ENCODE results near the gene NKAPL. TPM values are rescaled to one million over a fixed set of nuclear protein-coding genes. Genes with fewer than 3 reads are reported as not detected.
A peak's percentile ranks its signal among the peaks of the same experiment; 100 is the strongest.

Gene NKAPL
- total RNA-seq, 1 donor from 2014 or later = not detected

DNA sequence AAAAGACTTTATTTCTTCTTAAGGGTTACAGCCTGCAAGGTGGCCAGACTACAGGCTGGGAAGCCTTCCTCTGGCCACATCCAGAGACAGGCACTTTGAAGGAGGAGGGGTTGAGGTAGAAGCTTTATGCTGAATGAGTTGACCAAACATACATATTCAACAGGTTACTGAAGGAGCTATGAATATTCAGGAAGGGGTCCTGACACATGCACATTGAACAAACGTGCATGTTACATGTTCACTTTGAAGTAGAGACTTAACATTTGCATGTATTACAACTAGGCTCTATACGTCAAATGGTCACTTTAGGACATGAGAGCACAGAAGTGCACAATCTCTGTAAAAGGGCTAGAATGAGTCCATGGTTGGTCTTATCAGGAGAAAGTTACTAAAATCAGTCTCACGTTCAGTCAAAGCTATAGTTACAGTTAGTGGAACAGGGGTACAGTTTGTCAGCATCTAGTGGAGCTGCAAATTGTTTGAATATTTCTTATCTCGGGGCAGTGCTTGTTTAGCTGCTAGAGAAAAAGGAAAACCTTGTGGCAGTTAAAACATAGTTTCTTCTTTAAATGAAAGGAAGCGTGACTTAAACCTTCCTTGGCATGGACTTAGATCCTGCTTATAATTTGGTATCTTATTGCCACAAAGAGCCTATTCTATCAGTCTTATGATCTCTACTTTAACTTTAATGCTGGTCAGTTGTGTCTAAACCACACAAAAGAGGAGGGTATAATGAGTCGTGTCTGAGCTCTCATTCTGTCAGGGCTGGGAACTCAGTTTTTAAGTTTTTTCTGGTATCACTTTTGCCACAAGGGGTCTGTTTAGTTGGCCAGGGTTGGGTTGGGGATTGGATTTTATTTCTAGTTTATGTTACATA is 38.6 kb upstream of the NKAPL start:
- Histone ChIP-seq H3K79me2 (ENCODE audit: low read depth) (peaks cover 2% of the 10 kb centered on the region), H3K36me3 (no peaks in the 10 kb centered on the region), H3F3A (ENCODE audit: low read depth) (no peaks in the 10 kb centered on the region), H3K9me3 (ENCODE audit: low read depth) (no peaks in the 10 kb centered on the region), H2AFZ (replicated peaks) (no peak overlapping the region), H4K20me1 (ENCODE audit: low read depth) (no peaks in the 10 kb centered on the region), H3K4me2 (no peak overlapping the region), H3K4me3 (no peak overlapping the region), H3K9ac (no peak overlapping the region), H3K27ac (no peak overlapping the region), H3K4me1 (no peaks in the 10 kb centered on the region), H3K27me3 (peaks cover 67% of the 10 kb centered on the region)
- DNase-seq (ENCODE audit: low spot score) = no peak
- Mint-ChIP-seq H3K4me3 (no peak overlapping the region), H3K36me3 (no peaks in the 10 kb centered on the region), H3K27ac (no peak overlapping the region), H3K9me3 (no peaks in the 10 kb centered on the region), H3K27me3 (ENCODE audit: insufficient read depth, low read depth) (peaks cover 11% of the 10 kb centered on the region), H3K4me1 (peaks cover 5% of the 10 kb centered on the region)
- TF ChIP-seq EZH2phosphoT487 (IDR thresholded peaks at IDR 0.05) (no peak), EZH2 (IDR thresholded peaks at IDR 0.05) (no peak)
- TF ChIP-seq, protein P1, sequence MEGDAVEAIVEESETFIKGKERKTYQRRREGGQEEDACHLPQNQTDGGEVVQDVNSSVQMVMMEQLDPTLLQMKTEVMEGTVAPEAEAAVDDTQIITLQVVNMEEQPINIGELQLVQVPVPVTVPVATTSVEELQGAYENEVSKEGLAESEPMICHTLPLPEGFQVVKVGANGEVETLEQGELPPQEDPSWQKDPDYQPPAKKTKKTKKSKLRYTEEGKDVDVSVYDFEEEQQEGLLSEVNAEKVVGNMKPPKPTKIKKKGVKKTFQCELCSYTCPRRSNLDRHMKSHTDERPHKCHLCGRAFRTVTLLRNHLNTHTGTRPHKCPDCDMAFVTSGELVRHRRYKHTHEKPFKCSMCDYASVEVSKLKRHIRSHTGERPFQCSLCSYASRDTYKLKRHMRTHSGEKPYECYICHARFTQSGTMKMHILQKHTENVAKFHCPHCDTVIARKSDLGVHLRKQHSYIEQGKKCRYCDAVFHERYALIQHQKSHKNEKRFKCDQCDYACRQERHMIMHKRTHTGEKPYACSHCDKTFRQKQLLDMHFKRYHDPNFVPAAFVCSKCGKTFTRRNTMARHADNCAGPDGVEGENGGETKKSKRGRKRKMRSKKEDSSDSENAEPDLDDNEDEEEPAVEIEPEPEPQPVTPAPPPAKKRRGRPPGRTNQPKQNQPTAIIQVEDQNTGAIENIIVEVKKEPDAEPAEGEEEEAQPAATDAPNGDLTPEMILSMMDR (IDR thresholded peaks at IDR 0.05) = no peak

DNA sequence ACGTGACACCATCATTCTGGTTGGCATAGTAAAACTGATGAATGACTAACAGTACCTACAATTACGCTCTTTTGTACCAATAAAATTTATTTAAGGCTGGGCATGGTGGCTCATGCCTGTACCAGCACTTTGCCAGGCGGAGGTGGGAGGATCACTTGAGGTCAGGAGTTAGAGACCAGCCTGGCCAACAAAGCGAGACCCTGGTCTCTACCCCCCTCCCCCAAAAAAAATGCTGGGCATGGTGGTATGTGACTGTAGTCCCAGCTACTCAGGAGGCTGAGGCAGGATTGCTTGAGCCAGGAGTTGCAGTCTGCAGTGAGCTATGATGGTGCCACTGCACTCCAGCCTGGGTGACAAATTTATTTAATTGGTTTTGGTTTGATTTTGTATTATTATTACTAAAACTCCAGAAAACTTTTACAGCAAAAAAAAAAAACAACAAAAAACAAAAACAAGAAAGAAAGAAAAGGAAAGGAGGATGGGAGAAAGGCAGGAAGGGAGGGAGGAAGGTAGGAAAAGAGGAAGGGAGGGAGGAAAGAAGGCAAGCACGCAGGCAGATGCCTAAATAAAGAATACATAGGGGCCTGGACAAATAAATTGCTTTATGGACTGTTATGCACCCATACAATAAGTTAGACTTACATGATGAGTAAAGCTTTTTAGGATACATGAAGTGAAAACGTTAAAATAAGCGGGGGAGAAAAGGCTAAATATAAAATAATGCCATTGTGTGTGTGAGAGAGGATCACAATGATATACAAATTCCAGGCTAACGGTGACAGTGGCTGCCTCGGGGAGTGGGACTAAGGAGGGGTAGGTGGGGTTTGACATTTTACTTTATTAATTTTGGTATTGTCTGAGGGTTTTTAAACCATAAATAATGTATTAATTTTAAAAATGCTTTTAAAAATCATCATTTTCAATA is 34.7 kb upstream of the NKAPL start:
- Histone ChIP-seq H3F3A (ENCODE audit: low read depth) (no peaks in the 10 kb centered on the region), H3K9me3 (ENCODE audit: low read depth) (no peaks in the 10 kb centered on the region), H3K27me3 (peaks cover 51% of the 10 kb centered on the region), H3K79me2 (ENCODE audit: low read depth) (peaks cover 29% of the 10 kb centered on the region), H3K4me1 (peaks cover 6% of the 10 kb centered on the region), H3K36me3 (peaks cover 12% of the 10 kb centered on the region), H3K9ac (no peak overlapping the region), H2AFZ (replicated peaks) (peak overlapping the region; percentile 66), H3K27ac (no peak overlapping the region), H3K4me2 (peak overlapping the region; percentile 84), H4K20me1 (ENCODE audit: low read depth) (no peaks in the 10 kb centered on the region), H3K4me3 (peak overlapping the region; percentile 93)
- Mint-ChIP-seq H3K9me3 (no peaks in the 10 kb centered on the region), H3K36me3 (peaks cover 21% of the 10 kb centered on the region), H3K4me1 (peaks cover 10% of the 10 kb centered on the region), H3K4me3 (peak overlapping the region; percentile 97), H3K27me3 (ENCODE audit: insufficient read depth, low read depth) (peaks cover 4% of the 10 kb centered on the region), H3K27ac (peak overlapping the region; percentile 94)
- TF ChIP-seq EZH2phosphoT487 (IDR thresholded peaks at IDR 0.05) (no peak), EZH2 (IDR thresholded peaks at IDR 0.05) (no peak)
- TF ChIP-seq, protein P1 (IDR thresholded peaks at IDR 0.05) = no peak
- DNase-seq (ENCODE audit: low spot score) = no peak

DNA sequence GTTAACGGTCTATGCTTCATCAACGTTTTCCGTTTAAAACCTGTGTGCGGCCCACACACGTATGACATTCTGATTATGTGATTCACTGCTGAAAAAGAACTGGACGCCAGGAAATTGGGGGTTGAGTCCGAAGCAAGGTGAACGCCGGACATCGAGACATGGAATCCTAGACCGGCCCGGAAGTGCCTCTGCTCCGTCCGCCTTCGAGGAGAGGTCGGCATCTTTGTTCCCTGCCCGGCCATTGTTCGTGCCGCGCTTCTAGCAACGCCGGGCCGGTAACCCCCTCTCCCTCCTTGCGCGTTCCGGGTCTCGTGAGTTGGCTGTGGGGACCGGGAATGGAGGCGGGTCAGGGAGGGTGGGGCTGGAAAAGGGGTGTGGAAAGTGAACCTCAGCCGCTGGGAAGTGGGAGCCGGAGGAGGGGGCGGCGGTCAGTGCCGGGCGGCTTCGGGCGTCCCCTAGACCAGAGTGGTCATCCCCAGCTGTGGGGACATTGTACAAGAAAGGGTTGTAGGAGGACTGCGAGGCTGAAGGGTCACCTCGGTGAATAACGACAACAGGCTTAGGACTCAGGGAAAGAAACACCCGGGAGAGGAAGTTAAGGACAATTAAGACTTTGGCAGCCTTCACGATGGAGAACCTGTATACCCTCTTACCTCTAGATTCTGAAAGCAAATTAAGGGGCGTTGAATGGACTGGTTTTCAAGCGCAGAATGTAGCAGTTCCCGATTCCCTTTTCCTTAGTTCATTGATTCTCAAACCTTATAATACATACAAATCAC is 33.9 kb upstream of the NKAPL start, which contains the start of gene ZSCAN9:
Gene ZSCAN9 (plus strand): TSS at position 220 of the 779 bp plus-strand sequence. CDS start 1,810 bp downstream, outside the sequence.
- Mint-ChIP-seq H3K9me3 (no peaks in the 10 kb centered on the region), H3K4me3 (peak within 1 kb of the TSS; percentile 97), H3K4me1 (peaks cover 10% of the 10 kb centered on the region), H3K27me3 (ENCODE audit: insufficient read depth, low read depth) (peaks cover 4% of the 10 kb centered on the region), H3K27ac (peak within 1 kb of the TSS; percentile 94), H3K36me3 (peaks cover 25% of the 10 kb centered on the region)
- Histone ChIP-seq H3F3A (ENCODE audit: low read depth) (no peaks in the 10 kb centered on the region), H3K9ac (peak within 1 kb of the TSS; percentile 63), H3K79me2 (ENCODE audit: low read depth) (peaks cover 29% of the 10 kb centered on the region), H4K20me1 (ENCODE audit: low read depth) (no peaks in the 10 kb centered on the region), H2AFZ (replicated peaks) (peak within 1 kb of the TSS; percentile 66), H3K9me3 (ENCODE audit: low read depth) (no peaks in the 10 kb centered on the region), H3K4me1 (peaks cover 6% of the 10 kb centered on the region), H3K36me3 (peaks cover 15% of the 10 kb centered on the region), H3K27me3 (peaks cover 42% of the 10 kb centered on the region), H3K4me2 (peak within 1 kb of the TSS; percentile 84), H3K4me3 (peak within 1 kb of the TSS; percentile 93), H3K27ac (peak within 1 kb of the TSS; percentile 11)
- DNase-seq (ENCODE audit: low spot score) = peak; percentile 96
- TF ChIP-seq EZH2 (IDR thresholded peaks at IDR 0.05) (no peak), EZH2phosphoT487 (IDR thresholded peaks at IDR 0.05) (no peak)
- TF ChIP-seq, protein P1 (IDR thresholded peaks at IDR 0.05) = no peak
